ENCODE data around the gene OSBPL9. TPM values are rescaled to one million over a fixed set of nuclear protein-coding genes. Genes with fewer than 3 reads are reported as not detected.

The OSBPL9 gene
- total RNA-seq, 1 donor from 2014 or later, result 103 TPM

DNA sequence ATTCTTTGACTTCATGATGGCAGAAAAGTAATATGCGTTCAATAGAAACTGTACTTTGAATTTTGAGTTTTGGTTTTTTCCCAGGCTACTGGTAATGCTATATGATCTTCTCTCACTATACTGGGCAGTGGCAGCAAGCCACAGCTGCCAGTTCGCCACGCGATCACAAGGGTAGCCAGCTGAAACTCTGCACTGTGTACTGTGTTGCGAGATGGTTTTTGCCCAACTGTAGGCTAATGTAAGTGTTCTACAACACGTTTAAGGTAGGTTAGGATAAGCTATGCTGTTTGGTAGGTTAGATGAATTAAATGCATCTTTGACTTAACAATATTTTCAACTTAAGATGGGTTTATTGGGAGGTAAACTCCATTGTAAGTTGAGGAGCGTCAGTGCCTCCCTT lies 138.5 kb downstream of the OSBPL9 start:
- TF ChIP-seq, protein P1, sequence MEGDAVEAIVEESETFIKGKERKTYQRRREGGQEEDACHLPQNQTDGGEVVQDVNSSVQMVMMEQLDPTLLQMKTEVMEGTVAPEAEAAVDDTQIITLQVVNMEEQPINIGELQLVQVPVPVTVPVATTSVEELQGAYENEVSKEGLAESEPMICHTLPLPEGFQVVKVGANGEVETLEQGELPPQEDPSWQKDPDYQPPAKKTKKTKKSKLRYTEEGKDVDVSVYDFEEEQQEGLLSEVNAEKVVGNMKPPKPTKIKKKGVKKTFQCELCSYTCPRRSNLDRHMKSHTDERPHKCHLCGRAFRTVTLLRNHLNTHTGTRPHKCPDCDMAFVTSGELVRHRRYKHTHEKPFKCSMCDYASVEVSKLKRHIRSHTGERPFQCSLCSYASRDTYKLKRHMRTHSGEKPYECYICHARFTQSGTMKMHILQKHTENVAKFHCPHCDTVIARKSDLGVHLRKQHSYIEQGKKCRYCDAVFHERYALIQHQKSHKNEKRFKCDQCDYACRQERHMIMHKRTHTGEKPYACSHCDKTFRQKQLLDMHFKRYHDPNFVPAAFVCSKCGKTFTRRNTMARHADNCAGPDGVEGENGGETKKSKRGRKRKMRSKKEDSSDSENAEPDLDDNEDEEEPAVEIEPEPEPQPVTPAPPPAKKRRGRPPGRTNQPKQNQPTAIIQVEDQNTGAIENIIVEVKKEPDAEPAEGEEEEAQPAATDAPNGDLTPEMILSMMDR (IDR thresholded peaks at IDR 0.05; ENCODE audit: unreplicated experiment), result no peak
- H3K27ac Mint-ChIP-seq, result no peak overlapping the region
- peaks cover 35% of the 10 kb centered on the region for H3K36me3 Mint-ChIP-seq

DNA sequence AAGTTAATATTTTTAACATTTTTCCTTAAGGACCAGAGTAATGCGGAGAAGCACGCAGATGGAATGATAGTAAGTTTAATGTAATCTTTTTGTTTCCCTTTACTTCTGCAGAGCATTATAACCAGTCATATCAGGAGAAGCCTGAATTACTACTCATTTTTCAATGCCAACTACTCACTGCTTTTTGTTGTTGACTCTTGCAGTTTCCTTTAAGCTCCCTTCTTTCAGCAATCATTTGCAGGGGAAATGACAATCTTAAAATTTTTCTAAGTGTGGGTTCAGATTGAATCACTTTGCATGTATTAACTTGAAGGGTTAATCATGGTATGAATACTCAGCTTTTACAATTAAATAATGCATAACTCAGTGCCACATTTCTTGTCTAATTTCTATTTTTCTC lies 139.4 kb downstream of the OSBPL9 start:
- peaks cover 34% of the 10 kb centered on the region for H3K36me3 Mint-ChIP-seq
- peaks cover 14% of the 10 kb centered on the region for H3K4me1 Mint-ChIP-seq
- TF ChIP-seq, protein P1 (IDR thresholded peaks at IDR 0.05; ENCODE audit: unreplicated experiment), result no peak
- H3K9me3 Mint-ChIP-seq, result peaks cover 11% of the 10 kb centered on the region
- no peak overlapping the region for H3K27ac Mint-ChIP-seq
- H3K4me3 Mint-ChIP-seq, result no peak overlapping the region
- DNase-seq (ENCODE audit: low spot score in 2 of 2, unreplicated experiment in 2 of 2), result no peak
- H3K27me3 Mint-ChIP-seq (ENCODE audit: low read depth), result no peaks in the 10 kb centered on the region

More for the DNA sequence above, 138.5 kb downstream of the OSBPL9 start:
- Mint-ChIP-seq H3K4me3 (no peak overlapping the region), H3K9me3 (peaks cover 11% of the 10 kb centered on the region), H3K27me3 (ENCODE audit: low read depth) (no peaks in the 10 kb centered on the region), H3K4me1 (peaks cover 14% of the 10 kb centered on the region)
- DNase-seq (ENCODE audit: low spot score in 2 of 2, unreplicated experiment in 2 of 2), result no peak

DNA sequence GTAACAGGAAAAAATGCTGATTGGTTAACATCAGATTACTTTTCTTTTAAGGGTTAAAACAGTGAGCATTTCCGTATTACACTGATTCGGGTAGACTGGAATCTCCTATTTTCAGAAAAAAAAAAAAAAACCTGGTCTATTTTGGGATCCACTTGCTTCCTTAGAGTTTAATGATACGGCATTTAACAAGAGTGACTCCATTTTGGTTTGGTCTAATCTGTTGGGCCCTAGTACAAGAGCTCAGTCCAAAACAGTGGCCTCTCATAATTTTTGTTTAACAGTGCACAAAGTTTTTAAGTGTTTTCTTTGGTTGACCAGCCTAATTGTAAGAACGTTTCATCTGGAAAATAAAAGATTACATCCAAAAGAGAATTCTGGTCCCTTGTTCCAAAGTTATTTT lies 141.4 kb downstream of the OSBPL9 start:
- Mint-ChIP-seq H3K27ac (no peak overlapping the region), H3K4me3 (no peak overlapping the region)

DNA sequence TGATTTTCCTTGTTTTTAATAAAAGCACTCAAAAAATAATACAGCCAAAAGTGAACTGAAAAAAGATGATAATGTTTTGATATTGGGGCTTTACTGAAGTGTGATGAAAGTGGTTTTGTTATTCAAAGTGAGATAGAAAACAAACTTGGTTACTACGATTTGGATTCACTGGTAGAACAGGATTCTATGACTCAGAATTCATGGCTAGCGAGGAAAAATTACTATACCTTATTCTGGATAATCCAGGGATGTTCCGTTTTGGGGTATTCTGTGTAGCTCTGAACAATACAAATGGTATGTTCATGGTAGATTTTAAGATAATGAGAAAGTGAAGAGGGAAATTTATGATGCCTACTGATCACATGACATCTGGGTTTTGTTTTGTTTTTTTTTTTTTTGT lies 144.0 kb downstream of the OSBPL9 start:
- Mint-ChIP-seq H3K27ac (peak overlapping the region; percentile 2), H3K36me3 (peaks cover 11% of the 10 kb centered on the region), H3K4me1 (peaks cover 5% of the 10 kb centered on the region), H3K4me3 (no peak overlapping the region), H3K9me3 (peaks cover under 1% of the 10 kb centered on the region), H3K27me3 (ENCODE audit: low read depth) (no peaks in the 10 kb centered on the region)
- TF ChIP-seq, protein P1 (IDR thresholded peaks at IDR 0.05; ENCODE audit: unreplicated experiment), result no peak
- no peak for DNase-seq (ENCODE audit: low spot score in 2 of 2, unreplicated experiment in 2 of 2)

More for the DNA sequence above, 141.4 kb downstream of the OSBPL9 start:
- Mint-ChIP-seq H3K4me1 (peaks cover 14% of the 10 kb centered on the region), H3K9me3 (peaks cover 6% of the 10 kb centered on the region), H3K36me3 (peaks cover 24% of the 10 kb centered on the region), H3K27me3 (ENCODE audit: low read depth) (no peaks in the 10 kb centered on the region)
- no peak for DNase-seq (ENCODE audit: low spot score in 2 of 2, unreplicated experiment in 2 of 2)
- TF ChIP-seq, protein P1 (IDR thresholded peaks at IDR 0.05; ENCODE audit: unreplicated experiment), result no peak

DNA sequence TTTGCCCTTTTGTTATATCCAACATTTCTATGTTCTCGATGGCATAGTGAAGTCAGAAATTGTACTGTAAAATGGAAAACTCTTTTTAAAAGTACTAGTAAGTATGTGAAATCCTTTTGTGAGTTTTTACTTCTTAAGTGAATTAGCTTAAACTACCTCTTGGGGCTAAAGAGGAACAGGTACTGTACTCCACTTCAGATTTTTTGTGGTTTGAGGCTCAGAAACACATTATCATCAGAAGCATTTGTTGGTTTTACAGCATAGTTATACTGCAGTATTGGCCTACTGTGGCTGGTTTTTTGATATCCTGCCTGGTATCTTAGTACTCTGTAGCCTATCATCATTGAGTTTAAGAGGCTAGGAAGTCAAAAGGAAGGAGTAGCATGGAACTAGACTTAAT lies 144.5 kb downstream of the OSBPL9 start:
- Mint-ChIP-seq H3K4me3 (no peak overlapping the region), H3K27me3 (ENCODE audit: low read depth) (no peaks in the 10 kb centered on the region), H3K9me3 (no peaks in the 10 kb centered on the region), H3K27ac (no peak overlapping the region), H3K36me3 (peaks cover 14% of the 10 kb centered on the region), H3K4me1 (peaks cover 4% of the 10 kb centered on the region)
- TF ChIP-seq, protein P1 (IDR thresholded peaks at IDR 0.05; ENCODE audit: unreplicated experiment), result no peak
- DNase-seq (ENCODE audit: low spot score in 2 of 2, unreplicated experiment in 2 of 2), result no peak

Measured in mesothelial cell of epicardium (in vitro differentiated cells).